AG04449 (cell line): ENCODE measurements around the gene RAB3B.
"Not testable (repeated sequence)": the region's sequence is repeated elsewhere in the genome, so short reads cannot be mapped to it uniquely, and the experiment has no call there.

Experiments
- CTCF ChIA-PET: fragments of 350-600 bp; formaldehyde crosslinking; extraction: SDS; loops from one replicate; lab custom pipeline; 2021; ENCODE audit warnings: antibody characterized with exemption; lab: Yijun Ruan, JAX
- POLR2A ChIA-PET: fragments of 400-600, 350-600 bp; formaldehyde crosslinking; extraction: SDS; loops from one replicate; lab custom pipeline; 2020; ENCODE audit warnings: antibody characterized with exemption, inconsistent platforms; lab: Yijun Ruan, JAX
- DNase-seq: peaks from one replicate; pipeline ENCODE4 v3.0.0-alpha.2; 2010; ENCODE audit warnings: low read depth, low spot score
- H3K4me3 ChIP-seq: 2 replicates; pipeline ENCODE4 v1.5.1; 2011; ENCODE audit warnings: low read depth, mild to moderate bottlenecking, control low read depth, low read length
- TF ChIP-seq, protein P1 (sequence below): IDR thresholded peaks from one replicate; pipeline ENCODE4 v1.5.1; 2011; ENCODE audit warnings: mild to moderate bottlenecking, moderate library complexity, low read length, control low read depth, inconsistent platforms; ENCODE audit not compliant: insufficient read depth; ENCODE audit errors: missing control alignments

RAB3B gene

DNA sequence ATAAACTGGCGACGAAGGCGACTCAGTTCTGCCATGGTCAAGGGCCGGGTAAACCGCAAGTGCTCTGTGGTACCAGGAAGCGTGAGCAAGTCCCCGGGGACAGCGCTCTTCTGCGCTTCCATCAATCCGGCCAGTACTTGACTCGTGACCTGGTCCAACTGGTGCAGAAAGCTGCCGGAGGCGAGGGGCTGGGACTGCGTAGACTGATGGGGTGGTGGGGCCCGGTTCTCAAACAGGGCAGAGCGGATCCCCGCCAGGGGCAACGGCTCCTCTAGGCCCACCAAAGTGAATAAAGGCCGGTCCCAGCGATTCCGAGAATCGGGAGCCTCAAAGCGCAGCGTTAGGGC lies 42.3 kb upstream of the RAB3B start:
- CTCF ChIA-PET: interaction anchor here (1.0 to 1.6 kb wide), 3 partner anchors 10 to 136 kb away, joined by 4 to 6 read pairs (median 4); no protein-coding TSS in a partner anchor
- peak overlapping the region; percentile 99 for H3K4me3 ChIP-seq
- POLR2A ChIA-PET: interaction anchor here (0.6 to 1.7 kb wide), 3 partner anchors 23 to 259 kb away, joined by 3 to 6 read pairs (median 5); partner anchors contain the start of genes BTF3L4 and TXNDC12
- TF ChIP-seq, protein P1, sequence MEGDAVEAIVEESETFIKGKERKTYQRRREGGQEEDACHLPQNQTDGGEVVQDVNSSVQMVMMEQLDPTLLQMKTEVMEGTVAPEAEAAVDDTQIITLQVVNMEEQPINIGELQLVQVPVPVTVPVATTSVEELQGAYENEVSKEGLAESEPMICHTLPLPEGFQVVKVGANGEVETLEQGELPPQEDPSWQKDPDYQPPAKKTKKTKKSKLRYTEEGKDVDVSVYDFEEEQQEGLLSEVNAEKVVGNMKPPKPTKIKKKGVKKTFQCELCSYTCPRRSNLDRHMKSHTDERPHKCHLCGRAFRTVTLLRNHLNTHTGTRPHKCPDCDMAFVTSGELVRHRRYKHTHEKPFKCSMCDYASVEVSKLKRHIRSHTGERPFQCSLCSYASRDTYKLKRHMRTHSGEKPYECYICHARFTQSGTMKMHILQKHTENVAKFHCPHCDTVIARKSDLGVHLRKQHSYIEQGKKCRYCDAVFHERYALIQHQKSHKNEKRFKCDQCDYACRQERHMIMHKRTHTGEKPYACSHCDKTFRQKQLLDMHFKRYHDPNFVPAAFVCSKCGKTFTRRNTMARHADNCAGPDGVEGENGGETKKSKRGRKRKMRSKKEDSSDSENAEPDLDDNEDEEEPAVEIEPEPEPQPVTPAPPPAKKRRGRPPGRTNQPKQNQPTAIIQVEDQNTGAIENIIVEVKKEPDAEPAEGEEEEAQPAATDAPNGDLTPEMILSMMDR: no peak
- no peak for DNase-seq

DNA sequence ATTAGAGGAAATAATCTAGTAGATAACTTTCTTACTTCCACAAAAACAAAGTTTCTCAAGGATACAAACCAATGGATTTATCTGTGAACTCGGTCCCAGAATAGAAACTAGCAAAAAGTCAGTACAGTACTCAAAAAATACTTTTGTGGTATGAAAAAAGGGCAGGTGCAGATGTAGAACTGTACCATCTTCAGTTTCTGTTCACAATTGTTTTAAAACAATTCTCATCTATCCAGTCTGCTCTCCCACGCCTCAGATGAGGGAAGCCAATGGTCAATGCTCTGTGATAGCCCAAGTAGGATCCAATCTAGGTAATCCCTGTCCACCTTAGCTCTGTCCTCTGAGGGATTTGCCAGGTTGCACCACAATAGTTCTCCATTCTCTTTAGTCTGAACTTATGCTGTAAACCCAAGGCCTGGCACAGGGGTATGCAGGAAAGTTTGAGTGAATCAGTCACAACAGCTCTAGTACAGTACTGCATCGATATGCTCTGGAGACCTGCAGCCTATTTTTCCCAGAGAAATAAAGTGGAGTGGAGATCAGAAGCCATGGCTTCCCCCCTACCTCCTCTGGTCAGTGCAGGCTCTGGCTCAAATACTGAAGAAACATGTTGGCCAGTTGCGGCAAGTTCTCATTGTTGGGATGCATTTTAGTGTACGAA lies 41.8 kb upstream of the RAB3B start:
- TF ChIP-seq, protein P1: no peak
- CTCF ChIA-PET: interaction anchor here (1.5 to 1.6 kb wide), 3 partner anchors 10 to 136 kb away, joined by 4 to 6 read pairs (median 6); no protein-coding TSS in a partner anchor
- DNase-seq: no peak
- POLR2A ChIA-PET: interaction anchor here (0.6 to 1.7 kb wide), 3 partner anchors 23 to 260 kb away, joined by 3 to 6 read pairs (median 5); partner anchors contain the start of genes BTF3L4 and TXNDC12
- H3K4me3 ChIP-seq: peak overlapping the region; percentile 99

DNA sequence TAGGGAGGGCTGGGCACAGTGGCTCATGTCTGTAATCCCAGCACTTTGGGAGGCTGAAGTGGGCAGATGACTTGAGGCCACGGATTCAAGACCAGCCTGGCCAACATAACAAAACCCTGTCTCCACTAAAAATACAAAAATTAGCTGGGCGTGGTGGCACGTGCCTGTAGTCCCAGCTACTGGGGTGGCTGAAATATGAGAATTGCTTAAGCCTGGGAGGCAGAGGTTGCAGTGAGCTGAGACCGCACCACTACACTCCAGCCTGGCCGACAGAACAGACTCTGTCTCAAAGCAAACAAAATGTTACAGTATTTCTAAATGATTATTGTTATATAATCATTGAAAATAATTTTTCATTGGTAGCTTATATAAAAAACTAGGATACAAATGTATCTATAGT lies 38.3 kb upstream of the RAB3B start:
- CTCF ChIA-PET, POLR2A ChIA-PET, H3K4me3 ChIP-seq, DNase-seq: not testable (repeated sequence)

DNA sequence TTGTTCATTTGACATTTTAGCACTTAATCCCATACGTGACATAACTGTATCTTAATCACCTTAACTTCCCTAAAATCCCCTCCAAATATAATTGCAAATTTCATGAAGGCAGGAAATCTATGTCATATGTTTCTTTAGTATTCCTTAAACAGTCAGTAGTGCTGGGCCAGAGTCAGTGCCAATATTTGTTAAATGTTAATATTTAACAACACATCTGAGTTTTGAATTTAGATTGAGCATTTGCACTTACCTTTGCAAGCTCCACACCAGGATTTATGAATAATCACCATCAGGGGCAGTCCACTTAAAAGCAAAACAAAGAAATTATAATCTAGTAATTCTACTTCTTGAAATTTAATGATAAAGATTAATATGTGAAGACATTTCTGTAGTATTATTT lies 37.8 kb upstream of the RAB3B start:
- no peak for DNase-seq
- TF ChIP-seq, protein P1: no peak
- ChIA-PET CTCF (no interaction called here), POLR2A (no interaction called here)
- H3K4me3 ChIP-seq: no peak overlapping the region

DNA sequence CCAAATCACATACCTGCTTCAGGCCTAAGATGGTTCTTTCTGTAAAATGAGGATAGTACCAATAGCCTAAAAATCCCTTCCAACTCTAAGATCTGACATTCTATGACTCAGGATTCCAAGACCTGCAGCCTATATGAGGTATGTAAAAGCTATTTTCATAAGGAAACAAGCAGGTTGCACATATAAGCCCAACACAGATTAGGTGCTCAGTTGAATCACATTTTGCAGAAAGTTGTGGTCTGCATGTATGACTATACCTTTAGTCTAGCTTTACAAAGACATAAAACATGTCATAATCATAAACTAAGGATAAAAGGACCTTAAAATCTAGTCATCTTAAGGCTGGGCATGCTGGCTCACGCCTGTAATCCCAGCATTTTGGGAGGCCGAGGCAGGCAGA lies 35.8 kb upstream of the RAB3B start:
- TF ChIP-seq, protein P1: no peak
- CTCF ChIA-PET: no interaction called here
- DNase-seq: no peak
- no peak overlapping the region for H3K4me3 ChIP-seq
- POLR2A ChIA-PET: no interaction called here

DNA sequence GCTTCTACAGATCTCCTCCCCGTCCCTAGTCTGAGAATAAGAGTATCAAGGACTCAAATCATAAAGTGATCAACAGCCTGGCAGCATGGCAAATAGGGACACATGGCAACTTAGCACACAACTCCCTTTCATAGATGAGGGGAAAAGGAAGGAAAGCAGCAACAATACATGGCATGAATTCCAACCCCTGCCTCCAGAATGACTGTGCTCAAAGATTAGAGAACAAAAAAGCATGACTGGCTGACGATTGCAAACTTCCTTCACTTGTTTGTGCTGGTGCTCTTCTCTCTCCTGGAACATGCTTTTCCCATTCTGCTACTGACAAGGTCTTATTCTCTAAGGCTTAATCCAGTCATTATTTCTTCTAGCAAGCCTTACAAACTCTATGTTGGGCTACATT lies 31.6 kb upstream of the RAB3B start:
- CTCF ChIA-PET: no interaction called here
- POLR2A ChIA-PET: no interaction called here
- no peak overlapping the region for H3K4me3 ChIP-seq
- no peak for DNase-seq
- TF ChIP-seq, protein P1: no peak
